ENCODE data around the gene EMSY.

DNA sequence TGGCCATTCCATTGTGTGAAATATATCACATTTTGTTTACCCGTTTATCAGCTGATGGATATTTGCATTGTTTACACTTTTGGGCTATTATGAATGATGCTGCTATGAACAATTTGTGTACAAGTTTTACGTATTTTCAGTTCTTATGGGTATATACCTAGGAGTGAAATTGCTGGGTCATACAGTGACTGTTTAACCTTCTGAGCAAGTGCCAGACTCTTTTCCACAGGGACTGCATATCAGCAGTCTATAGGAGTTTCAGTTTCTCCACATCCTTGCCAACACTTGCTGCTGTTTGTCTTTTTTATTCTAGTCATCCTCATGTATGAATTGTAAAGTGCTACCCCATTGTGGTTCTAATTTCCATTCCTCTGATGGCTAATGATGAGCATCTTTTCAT lies 108.2 kb downstream of the EMSY start:
- TF ChIP-seq CTCF (IDR thresholded peaks at IDR 0.05), result no peak
- no peak for TF ChIP-seq POLR2A (IDR thresholded peaks at IDR 0.05)
- TF ChIP-seq POLR2AphosphoS5 (IDR thresholded peaks at IDR 0.05), result no peak
